Transverse colon (tissue), 4 donors: ENCODE measurements around the gene RBM10. TPM values are rescaled to one million over a fixed set of nuclear protein-coding genes. Genes with fewer than 3 reads are reported as not detected.

Experiments
- DNase-seq: peaks from one replicate; pipeline ENCODE4 v3.0.0-alpha.2; 2019
- H3K27ac ChIP-seq, 4 donors: fragments of 200-600 bp; sonication (generic); 2 replicates each; pipeline ENCODE4 v1.5.1; 2016 to 2018; ENCODE audit warnings: inconsistent platforms in 4 of 4
- H3K27me3 ChIP-seq: fragments of 200-600 bp; sonication (generic); 2 replicates; pipeline ENCODE4 v1.5.1; 2017; ENCODE audit warnings: inconsistent platforms
- H3K36me3 ChIP-seq, 4 donors: fragments of 200-600 bp; sonication (generic); 2 replicates each; pipeline ENCODE4 v1.5.1; 2017 to 2019; ENCODE audit warnings: inconsistent platforms in 4 of 4
- H3K4me1 ChIP-seq, 4 donors: fragments of 200-600 bp; sonication (generic); 2 replicates each; pipeline ENCODE4 v1.5.1; 2017 to 2020; ENCODE audit warnings: inconsistent platforms in 4 of 4
- H3K4me3 ChIP-seq, 4 donors: fragments of 200-600 bp; sonication (generic); 1 replicate in 1 of 4; 2 replicates in 3 of 4; pipeline versions ENCODE4 v1.5.1 to v1.6.1; 2017 to 2019; ENCODE audit warnings: inconsistent platforms in 4 of 4
- H3K9me3 ChIP-seq, 2 donors: fragments of 200-600 bp; sonication (generic); 2 replicates each; pipeline ENCODE4 v1.5.1; 2017 to 2019; ENCODE audit warnings: inconsistent platforms in 2 of 2
- CTCF ChIP-seq, 5 experiments: fragments of 200-600 bp in 3 of 5; fragments of 450-650 bp in 2 of 5; sonication (generic) in 3 of 5; IDR thresholded peaks; 1 replicate in 2 of 5; 2 replicates in 3 of 5; pipeline ENCODE4 v1.5.1; 2016 to 2017; ENCODE audit warnings: antibody characterized with exemption in 5 of 5, inconsistent platforms in 3 of 5, mild to moderate bottlenecking in 2 of 5, moderate library complexity in 1 of 5
- EP300 ChIP-seq: sonication (generic); formaldehyde crosslinking; IDR thresholded peaks from one replicate; pipeline ENCODE4 v1.6.1; 2017; ENCODE audit warnings: antibody characterized with exemption, low read depth
- POLR2A ChIP-seq: fragments of 450-650 bp; IDR thresholded peaks from one replicate; pipeline ENCODE4 v1.6.1; 2016; ENCODE audit warnings: antibody characterized with exemption, mild to moderate bottlenecking, moderate library complexity
- POLR2AphosphoS5 ChIP-seq, 3 donors: sonication (generic); formaldehyde crosslinking; IDR thresholded peaks; one replicate each; pipeline ENCODE4 v1.6.1; 2016; ENCODE audit warnings: antibody characterized with exemption in 3 of 3
- WGBS, 2 donors: methylation state at CpG; one replicate each; pipeline ENCODE4 v1.1.5; 2018; ENCODE audit warnings: low coverage in 1 of 2; 5-methylcytosine and 5-hydroxymethylcytosine counted together
- in situ Hi-C, 4 donors: fragments of 200-750 bp; cut with MboI; loops; one replicate each; pipeline versions ENCODE4 v1.15.0 to v1.15.1; 2017; ENCODE audit warnings: low sequenced_read_pairs in 3 of 4, low pct_ligation_motif_present in 1 of 4, low pct_unique_long_range_greater_than_20kb in 1 of 4
- intact Hi-C: fragments of 100-400 bp; cut with DNase I; formaldehyde crosslinking; loops from one replicate; pipeline ENCODE4 v1.15.1; 2023; ENCODE audit warnings: low total_unique reads
- total RNA-seq, 4 donors: library from RNA; depleted of rRNA; stranded (reverse); fragments of >200 nt; gene quantifications; one replicate each; pipeline ENCODE4 v1.1.0, GENCODE V29; 2016

The RBM10 gene
- total RNA-seq, 4 donors from 2014 or later, result 28.6 to 70.8 (median 31.5) TPM

DNA sequence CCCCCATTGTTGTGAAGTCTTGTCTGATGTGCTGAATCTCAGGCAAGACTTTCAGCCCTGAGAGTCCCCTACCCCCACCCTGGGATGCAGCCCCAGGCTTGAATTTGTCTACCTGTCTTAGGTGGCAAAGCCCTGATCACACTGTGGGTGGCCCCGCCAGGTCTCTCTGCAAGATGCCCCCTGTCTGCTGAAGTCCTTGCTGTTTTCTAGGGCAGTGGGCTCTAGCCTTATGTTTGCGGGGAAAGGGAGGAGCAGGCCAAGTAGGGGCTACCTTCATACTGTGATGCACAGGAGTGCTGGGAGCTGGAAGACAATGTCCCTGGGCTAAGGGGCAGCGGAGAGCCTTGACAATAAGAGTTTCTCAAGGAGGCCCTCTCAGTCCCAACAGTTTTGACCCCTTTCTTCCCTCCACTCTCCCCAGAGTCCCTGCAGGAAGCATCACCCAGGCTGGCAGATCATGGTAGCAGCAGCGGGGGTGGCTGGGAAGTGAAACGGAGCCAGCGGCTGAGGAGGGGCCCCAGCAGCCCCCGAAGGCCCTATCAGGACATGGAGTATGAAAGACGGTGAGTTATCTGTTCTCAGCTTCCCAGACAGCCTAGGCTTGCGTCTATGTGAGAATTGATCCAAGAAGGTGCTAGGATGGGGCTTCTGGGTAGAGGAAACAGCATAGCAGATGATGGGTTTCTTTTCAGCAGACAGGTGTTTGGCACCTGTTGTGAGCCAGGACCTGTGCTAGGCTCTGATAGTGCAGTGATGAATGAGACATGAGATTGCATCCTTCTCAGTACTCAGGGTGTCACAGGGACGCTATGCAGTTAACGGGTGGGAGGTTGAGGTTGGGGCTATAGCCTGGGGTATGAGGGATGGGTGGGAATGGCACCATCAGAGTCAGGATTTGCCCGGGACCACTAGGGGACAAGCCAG is 2.2 kb downstream of the RBM10 start:
- 87% methylated on average over 12 of the region's 12 CpGs; no CpG with 5 or more reads in 1 of the 2 donors for WGBS, 2 donors
- TF ChIP-seq POLR2A (no peak), POLR2AphosphoS5 (IDR thresholded peaks at IDR 0.05) (no peak), CTCF (IDR thresholded peaks at IDR 0.05) (no peak), EP300 (no peak)
- no peaks in the 10 kb centered on the region for H3K9me3 ChIP-seq
- H3K36me3 ChIP-seq, result no peaks in the 10 kb centered on the region
- H3K4me1 ChIP-seq, result peaks cover 0 to 28% (median 15%) of the 10 kb centered on the region in 4 donors
- in situ Hi-C loops, result no loop called here
- H3K4me3 ChIP-seq, result peak overlapping the region in 1 of 4 donors; percentile 83
- H3K27ac ChIP-seq, result peak overlapping the region; percentile 94 to 98 (median 98)
- intact Hi-C loops, result no loop called here
- no peak for DNase-seq
- H3K27me3 ChIP-seq, result no peaks in the 10 kb centered on the region

GRCh38 chrX:47148946-47149345 is 3.9 kb downstream of the RBM10 start:
- H3K4me3 ChIP-seq, result no peak overlapping the region
- WGBS, 2 donors, result 33 to 51% methylated on average over 1 to 2 of the region's 2 CpGs
- no peak for TF ChIP-seq CTCF (IDR thresholded peaks at IDR 0.05)
- TF ChIP-seq EP300, result no peak
- no peak for TF ChIP-seq POLR2AphosphoS5 (IDR thresholded peaks at IDR 0.05)
- no peaks in the 10 kb centered on the region for H3K36me3 ChIP-seq
- H3K27ac ChIP-seq, result no peak overlapping the region
- no peak for DNase-seq
- H3K4me1 ChIP-seq, result peaks cover 0 to 19% (median 13%) of the 10 kb centered on the region in 4 donors
- no peaks in the 10 kb centered on the region for H3K27me3 ChIP-seq
- intact Hi-C loops (no loop called here), in situ Hi-C loops (no loop called here)
- H3K9me3 ChIP-seq, result no peaks in the 10 kb centered on the region

GRCh38 chrX:47151435-47151834 is 6.4 kb downstream of the RBM10 start:
- Histone ChIP-seq H3K4me1 (peaks cover 0 to 14% (median 10%) of the 10 kb centered on the region in 4 donors), H3K36me3 (no peaks in the 10 kb centered on the region), H3K27ac (no peak overlapping the region), H3K27me3 (no peaks in the 10 kb centered on the region), H3K9me3 (no peaks in the 10 kb centered on the region), H3K4me3 (no peak overlapping the region)
- intact Hi-C loops, result no loop called here
- no peak for TF ChIP-seq POLR2A
- TF ChIP-seq CTCF (IDR thresholded peaks at IDR 0.05), result no peak
- TF ChIP-seq POLR2AphosphoS5 (IDR thresholded peaks at IDR 0.05), result no peak
- no peak for TF ChIP-seq EP300
- in situ Hi-C loops, result no loop called here
- no peak for DNase-seq

DNA sequence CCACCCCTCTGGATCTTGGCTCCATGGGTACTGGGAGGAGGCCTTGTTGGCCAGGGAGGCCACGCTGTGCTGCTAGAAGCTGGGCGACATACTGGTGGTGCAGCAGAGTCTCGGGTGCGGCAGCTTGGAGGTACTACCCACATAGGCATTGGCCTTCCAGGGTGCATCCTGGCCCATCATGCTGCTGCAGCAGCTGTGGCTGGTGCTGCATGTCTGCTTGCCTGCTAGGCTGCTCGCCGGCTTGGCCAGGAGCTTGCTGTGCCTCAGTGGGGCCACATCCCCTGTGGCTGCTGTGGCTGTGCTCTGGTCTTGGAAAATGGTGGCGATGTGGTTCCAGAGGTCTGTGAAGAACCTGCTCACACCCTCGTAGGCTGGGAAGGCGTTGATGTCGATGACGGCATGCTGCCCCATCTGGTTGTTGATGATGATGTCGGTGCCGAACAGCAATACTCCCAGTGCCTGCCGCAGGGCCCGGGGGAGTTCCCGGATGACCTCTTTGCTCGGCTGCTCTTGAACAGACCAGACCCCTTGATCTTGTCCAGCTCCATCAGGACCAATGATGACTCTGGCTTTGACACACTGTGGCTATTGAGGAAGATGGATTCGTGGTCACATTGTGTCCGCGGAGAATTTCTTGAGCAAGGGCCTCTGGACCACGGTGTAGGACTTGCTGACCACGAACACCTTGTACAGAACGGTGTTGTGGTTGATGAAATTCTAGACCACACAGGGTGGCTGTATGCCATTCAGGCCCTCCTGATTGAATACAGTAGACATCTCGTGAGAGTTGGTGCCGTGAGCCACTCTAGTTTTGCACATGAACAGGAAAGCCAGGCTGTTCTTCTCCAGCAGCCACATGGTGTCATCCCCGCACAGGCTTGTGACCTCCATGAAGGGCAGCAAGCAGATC is 11.8 kb downstream of the RBM10 start:
- DNase-seq, result no peak
- in situ Hi-C loops (no loop called here), intact Hi-C loops (no loop called here)
- Histone ChIP-seq H3K9me3 (no peaks in the 10 kb centered on the region), H3K27ac (no peak overlapping the region), H3K4me1 (no peaks in the 10 kb centered on the region), H3K27me3 (no peaks in the 10 kb centered on the region), H3K4me3 (no peak overlapping the region), H3K36me3 (no peaks in the 10 kb centered on the region)
- TF ChIP-seq POLR2A, result no peak
- 95% methylated on average over 23 of the region's 26 CpGs; no CpG with 5 or more reads in 1 of the 2 donors for WGBS, 2 donors
